MM.1S (cell line): ENCODE results near the gene CAMK2A.

Experiments
- DNase-seq: peaks from one replicate; pipeline ENCODE4 v3.0.0-alpha.2; 2015
- H2AFZ ChIP-seq: fragments of 300-600 bp; sonication (generic); 2 replicates; pipeline ENCODE4 v1.6.0; 2016; ENCODE audit warnings: antibody characterized with exemption, low read length
- H3F3A ChIP-seq: fragments of 300-600 bp; sonication (generic); 2 replicates; pipeline ENCODE4 v1.6.1; 2016; ENCODE audit warnings: mild to moderate bottlenecking, antibody characterized with exemption, low read length, moderate library complexity, mixed read lengths; ENCODE audit not compliant: insufficient read depth
- H3K27ac ChIP-seq: fragments of 300-600 bp; sonication (generic); 2 replicates; pipeline ENCODE4 v1.5.1; 2016; ENCODE audit warnings: mild to moderate bottlenecking, low read length
- H3K27me3 ChIP-seq: fragments of 300-600 bp; sonication (generic); replicated peaks from 2 replicates; pipeline ENCODE4 v1.6.0; 2016; ENCODE audit warnings: low read length; ENCODE audit not compliant: insufficient read depth
- H3K36me3 ChIP-seq: fragments of 300-600 bp; sonication (generic); replicated peaks from 2 replicates; pipeline ENCODE4 v1.6.1; 2016; ENCODE audit warnings: mild to moderate bottlenecking, low read length, mixed read lengths; ENCODE audit not compliant: insufficient read depth
- H3K4me1 ChIP-seq: fragments of 300-600 bp; sonication (generic); 2 replicates; pipeline ENCODE4 v1.6.1; 2016; ENCODE audit warnings: low read length, mixed read lengths
- H3K4me2 ChIP-seq: fragments of 300-600 bp; sonication (generic); 2 replicates; pipeline ENCODE4 v1.6.0; 2016; ENCODE audit warnings: low read depth, low read length
- H3K4me3 ChIP-seq: fragments of 300-600 bp; sonication (generic); 2 replicates; pipeline ENCODE4 v1.5.1; 2016; ENCODE audit warnings: low read length, mixed read lengths
- H3K79me2 ChIP-seq: fragments of 300-600 bp; sonication (generic); 2 replicates; pipeline ENCODE4 v1.6.1; 2016; ENCODE audit warnings: mixed run types, low read length, mixed read lengths
- H3K9ac ChIP-seq: fragments of 300-600 bp; sonication (generic); 2 replicates; pipeline ENCODE4 v1.6.1; 2016; ENCODE audit warnings: low read length, mixed read lengths
- H3K9me2 ChIP-seq: fragments of 300-600 bp; sonication (generic); replicated peaks from 2 replicates; pipeline ENCODE4 v1.6.1; 2016; ENCODE audit warnings: mild to moderate bottlenecking, low read length, mixed read lengths; ENCODE audit not compliant: insufficient read depth
- H3K9me3 ChIP-seq: fragments of 300-600 bp; sonication (generic); replicated peaks from 2 replicates; pipeline ENCODE4 v1.6.1; 2016; ENCODE audit warnings: mild to moderate bottlenecking, low read length, mixed read lengths; ENCODE audit not compliant: insufficient read depth
- H4K20me1 ChIP-seq: fragments of 300-600 bp; sonication (generic); 2 replicates; pipeline ENCODE4 v1.6.1; 2016; ENCODE audit warnings: mild to moderate bottlenecking, low read length, moderate library complexity, mixed read lengths; ENCODE audit not compliant: insufficient read depth
- CTCF ChIP-seq: fragments of 300-600 bp; sonication (generic); IDR thresholded peaks from 2 replicates; pipeline ENCODE4 v1.5.1; 2016; ENCODE audit warnings: antibody characterized with exemption, low read length, mixed read lengths
- EZH2 ChIP-seq: fragments of 300-600 bp; sonication (generic); optimal IDR thresholded peaks from 2 replicates; pipeline ENCODE3; 2017; ENCODE audit warnings: low read depth, mild to moderate bottlenecking, antibody characterized with exemption, low read length, mixed read lengths
- EZH2phosphoT487 ChIP-seq: fragments of 300-600 bp; sonication (generic); IDR thresholded peaks from 2 replicates; pipeline ENCODE4 v1.6.1; 2018; ENCODE audit warnings: antibody characterized with exemption, low read length

CAMK2A gene

GRCh38 chr5:150172556-150172955 lies 117.0 kb downstream of the CAMK2A start:
- no peaks in the 10 kb centered on the region for H3K36me3 ChIP-seq
- H3K27ac ChIP-seq, result no peak overlapping the region
- no peak overlapping the region for H3K9ac ChIP-seq
- no peak overlapping the region for H3K4me2 ChIP-seq
- TF ChIP-seq EZH2phosphoT487 (no peak), CTCF (no peak), EZH2 (no peak)
- H3F3A ChIP-seq, result no peaks in the 10 kb centered on the region
- no peaks in the 10 kb centered on the region for H3K9me2 ChIP-seq
- H3K4me3 ChIP-seq, result no peak overlapping the region
- DNase-seq, result no peak
- no peak overlapping the region for H2AFZ ChIP-seq
- no peaks in the 10 kb centered on the region for H3K4me1 ChIP-seq
- no peaks in the 10 kb centered on the region for H4K20me1 ChIP-seq
- peaks cover 22% of the 10 kb centered on the region for H3K27me3 ChIP-seq
- no peaks in the 10 kb centered on the region for H3K9me3 ChIP-seq
- H3K79me2 ChIP-seq, result no peaks in the 10 kb centered on the region

GRCh38 chr5:150172145-150172544 lies 117.4 kb downstream of the CAMK2A start:
- H3K4me3 ChIP-seq, result no peak overlapping the region
- H3F3A ChIP-seq, result no peaks in the 10 kb centered on the region
- no peaks in the 10 kb centered on the region for H3K9me3 ChIP-seq
- no peak overlapping the region for H3K27ac ChIP-seq
- no peaks in the 10 kb centered on the region for H3K79me2 ChIP-seq
- H3K4me2 ChIP-seq, result no peak overlapping the region
- H3K9ac ChIP-seq, result no peak overlapping the region
- H3K4me1 ChIP-seq, result no peaks in the 10 kb centered on the region
- H3K9me2 ChIP-seq, result no peaks in the 10 kb centered on the region
- no peak overlapping the region for H2AFZ ChIP-seq
- H4K20me1 ChIP-seq, result no peaks in the 10 kb centered on the region
- no peak for DNase-seq
- H3K27me3 ChIP-seq, result peaks cover 22% of the 10 kb centered on the region
- no peaks in the 10 kb centered on the region for H3K36me3 ChIP-seq
- TF ChIP-seq EZH2phosphoT487 (no peak), EZH2 (no peak), CTCF (no peak)
